Measurements from ENCODE around the gene GAMT.

GAMT gene

DNA sequence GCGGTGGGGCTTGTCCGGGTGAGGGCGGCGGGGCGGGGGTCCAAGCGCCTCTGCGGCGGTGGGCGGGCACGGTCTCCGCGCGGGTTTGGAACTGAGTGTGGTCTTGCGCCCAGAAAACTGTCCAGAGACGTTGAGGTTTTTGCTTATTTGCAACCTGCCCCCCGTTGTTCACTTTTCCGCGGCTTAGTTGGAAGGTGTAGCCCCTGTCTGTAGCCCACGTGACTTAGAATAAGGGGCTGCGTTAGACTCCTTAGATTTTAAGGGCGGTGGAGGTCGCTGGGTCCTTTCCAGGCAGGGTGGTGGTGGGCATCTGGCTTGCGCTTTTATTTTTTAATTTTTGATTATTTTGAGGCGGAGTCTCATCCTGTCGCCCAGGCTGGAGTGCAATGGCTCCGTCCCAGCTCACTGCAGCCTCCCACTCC, 37.6 kb upstream of the GAMT start:
- Histone ChIP-seq H3K27me3 (replicated peaks; ENCODE audit: control insufficient read depth, insufficient read depth, low read length) (no peaks in the 10 kb centered on the region), H3K36me3 (ENCODE audit: control insufficient read depth, insufficient read depth, low read length) (peaks cover 33% of the 10 kb centered on the region), H3K4me3 (replicated peaks; ENCODE audit: low read depth, low read length) (peak overlapping the region; percentile 80)
- no peak for DNase-seq (ENCODE audit: extremely low read depth, insufficient read length)
- TF ChIP-seq, protein P1, sequence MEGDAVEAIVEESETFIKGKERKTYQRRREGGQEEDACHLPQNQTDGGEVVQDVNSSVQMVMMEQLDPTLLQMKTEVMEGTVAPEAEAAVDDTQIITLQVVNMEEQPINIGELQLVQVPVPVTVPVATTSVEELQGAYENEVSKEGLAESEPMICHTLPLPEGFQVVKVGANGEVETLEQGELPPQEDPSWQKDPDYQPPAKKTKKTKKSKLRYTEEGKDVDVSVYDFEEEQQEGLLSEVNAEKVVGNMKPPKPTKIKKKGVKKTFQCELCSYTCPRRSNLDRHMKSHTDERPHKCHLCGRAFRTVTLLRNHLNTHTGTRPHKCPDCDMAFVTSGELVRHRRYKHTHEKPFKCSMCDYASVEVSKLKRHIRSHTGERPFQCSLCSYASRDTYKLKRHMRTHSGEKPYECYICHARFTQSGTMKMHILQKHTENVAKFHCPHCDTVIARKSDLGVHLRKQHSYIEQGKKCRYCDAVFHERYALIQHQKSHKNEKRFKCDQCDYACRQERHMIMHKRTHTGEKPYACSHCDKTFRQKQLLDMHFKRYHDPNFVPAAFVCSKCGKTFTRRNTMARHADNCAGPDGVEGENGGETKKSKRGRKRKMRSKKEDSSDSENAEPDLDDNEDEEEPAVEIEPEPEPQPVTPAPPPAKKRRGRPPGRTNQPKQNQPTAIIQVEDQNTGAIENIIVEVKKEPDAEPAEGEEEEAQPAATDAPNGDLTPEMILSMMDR (IDR thresholded peaks at IDR 0.05; ENCODE audit: insufficient read depth, low read length, poor library complexity, severe bottlenecking), result no peak

DNA sequence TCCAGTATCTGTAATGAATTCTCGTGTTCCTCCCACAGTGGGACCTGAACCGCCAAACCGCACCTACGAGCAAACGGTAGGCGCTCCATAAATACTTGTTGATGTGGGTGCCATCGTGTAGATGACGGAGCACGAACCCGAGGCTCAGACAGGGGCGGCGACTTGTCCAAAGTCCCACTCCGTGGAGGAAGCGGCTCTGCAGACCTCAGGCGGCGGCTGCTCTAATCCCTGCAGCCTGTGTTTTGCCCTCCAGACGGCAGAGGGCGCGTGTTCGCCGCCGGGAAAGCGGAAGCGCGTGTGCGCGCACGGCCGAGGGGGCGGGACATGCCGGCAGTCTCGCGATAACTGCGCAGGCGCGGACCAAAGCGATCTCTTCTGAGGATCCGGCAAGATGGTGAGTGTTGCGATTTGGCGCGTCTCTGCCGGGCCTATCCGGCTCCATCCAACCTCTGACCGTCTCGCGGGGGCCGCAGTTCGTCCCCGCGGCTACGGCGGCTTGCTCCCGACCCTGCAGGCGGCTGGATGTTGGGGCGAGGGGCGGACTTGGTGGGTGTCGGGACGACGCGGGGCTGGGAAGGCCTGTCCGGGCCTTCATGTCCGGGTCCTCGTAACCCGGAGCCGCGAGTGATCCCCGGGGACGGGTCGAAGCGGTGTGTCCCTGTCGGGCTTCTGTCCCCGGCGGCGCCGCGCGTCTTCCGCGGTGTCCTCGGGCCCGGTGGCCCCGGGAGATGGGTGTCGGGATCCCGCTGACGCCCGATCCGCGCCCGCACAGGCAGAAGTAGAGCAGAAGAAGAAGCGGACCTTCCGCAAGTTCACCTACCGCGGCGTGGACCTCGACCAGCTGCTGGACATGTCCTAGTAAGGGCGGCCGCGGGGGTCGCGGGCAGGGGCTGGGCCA, 36.9 kb upstream of the GAMT start, which contains the start of gene RPS15:
TSS of gene RPS15 (plus strand) at position 362 of the 898 bp plus-strand sequence. CDS start at position 392, 30 bp downstream.
- H3K36me3 ChIP-seq (ENCODE audit: control insufficient read depth, insufficient read depth, low read length), result peaks cover 37% of the 10 kb centered on the region
- H3K4me3 ChIP-seq (replicated peaks; ENCODE audit: low read depth, low read length), result peak within 1 kb of the TSS; percentile 80
- no peaks in the 10 kb centered on the region for H3K27me3 ChIP-seq (replicated peaks; ENCODE audit: control insufficient read depth, insufficient read depth, low read length)
- peak; percentile 97 for DNase-seq (ENCODE audit: extremely low read depth, insufficient read length)
- TF ChIP-seq, protein P1 (IDR thresholded peaks at IDR 0.05; ENCODE audit: insufficient read depth, low read length, poor library complexity, severe bottlenecking), result peak; percentile 97

DNA sequence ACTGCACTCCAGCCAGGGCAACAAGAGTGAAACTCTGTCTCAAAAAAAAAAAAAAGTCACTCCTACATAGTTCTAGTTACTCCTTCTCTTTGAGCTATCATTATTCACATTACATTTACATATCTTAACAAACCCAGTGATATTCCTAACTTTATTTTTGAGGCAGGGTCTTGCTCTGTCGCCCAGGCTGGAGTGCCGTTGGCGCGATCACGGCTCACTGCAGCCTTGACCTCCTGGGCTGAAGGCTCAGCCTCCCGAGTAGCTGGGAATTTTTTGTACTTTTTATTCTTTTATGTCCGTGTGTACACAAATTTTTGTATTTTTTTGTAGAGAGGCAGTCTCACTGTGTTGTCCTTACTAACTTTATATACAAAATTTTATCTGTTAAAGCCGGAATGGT, 36.3 kb upstream of the GAMT start:
- peak overlapping the region; percentile 80 for H3K4me3 ChIP-seq (replicated peaks; ENCODE audit: low read depth, low read length)
- DNase-seq (ENCODE audit: extremely low read depth, insufficient read length), result no peak
- H3K36me3 ChIP-seq (ENCODE audit: control insufficient read depth, insufficient read depth, low read length), result peaks cover 39% of the 10 kb centered on the region
- TF ChIP-seq, protein P1 (IDR thresholded peaks at IDR 0.05; ENCODE audit: insufficient read depth, low read length, poor library complexity, severe bottlenecking), result no peak
- no peaks in the 10 kb centered on the region for H3K27me3 ChIP-seq (replicated peaks; ENCODE audit: control insufficient read depth, insufficient read depth, low read length)

DNA sequence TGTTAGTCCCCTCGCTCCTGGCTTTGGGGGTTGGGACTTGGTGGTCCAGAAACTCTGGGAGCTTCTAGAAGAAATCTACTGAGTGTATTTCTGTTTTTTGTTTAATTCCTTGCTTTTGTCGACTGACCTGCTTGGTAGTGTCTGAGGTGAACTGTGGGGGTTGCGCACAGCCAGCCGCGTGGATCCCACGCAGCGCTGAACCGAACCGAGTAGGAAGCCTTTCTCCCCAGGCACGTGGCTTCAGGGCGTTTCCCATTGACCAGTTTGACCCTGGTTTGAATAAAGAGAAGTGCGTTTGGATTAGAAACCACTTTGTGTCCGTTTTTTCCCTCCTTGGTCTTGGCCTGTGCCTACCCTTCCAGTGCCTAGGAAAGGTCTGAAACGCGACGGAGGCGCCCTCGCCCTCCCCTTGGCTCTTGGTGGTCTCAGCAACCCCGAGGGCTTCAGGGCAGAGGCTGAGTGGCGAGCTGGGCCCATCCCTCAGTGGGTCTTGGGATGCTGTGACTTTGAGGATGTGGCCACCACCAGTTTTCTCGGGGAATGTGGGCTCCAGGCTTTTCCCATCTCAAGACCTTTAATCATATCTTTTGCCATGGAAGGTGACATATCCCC, 34.1 kb upstream of the GAMT start:
- Histone ChIP-seq H3K4me3 (replicated peaks; ENCODE audit: low read depth, low read length) (no peak overlapping the region), H3K36me3 (ENCODE audit: control insufficient read depth, insufficient read depth, low read length) (peaks cover 37% of the 10 kb centered on the region), H3K27me3 (replicated peaks; ENCODE audit: control insufficient read depth, insufficient read depth, low read length) (no peaks in the 10 kb centered on the region)
- DNase-seq (ENCODE audit: extremely low read depth, insufficient read length), result no peak
- TF ChIP-seq, protein P1 (IDR thresholded peaks at IDR 0.05; ENCODE audit: insufficient read depth, low read length, poor library complexity, severe bottlenecking), result no peak

DNA sequence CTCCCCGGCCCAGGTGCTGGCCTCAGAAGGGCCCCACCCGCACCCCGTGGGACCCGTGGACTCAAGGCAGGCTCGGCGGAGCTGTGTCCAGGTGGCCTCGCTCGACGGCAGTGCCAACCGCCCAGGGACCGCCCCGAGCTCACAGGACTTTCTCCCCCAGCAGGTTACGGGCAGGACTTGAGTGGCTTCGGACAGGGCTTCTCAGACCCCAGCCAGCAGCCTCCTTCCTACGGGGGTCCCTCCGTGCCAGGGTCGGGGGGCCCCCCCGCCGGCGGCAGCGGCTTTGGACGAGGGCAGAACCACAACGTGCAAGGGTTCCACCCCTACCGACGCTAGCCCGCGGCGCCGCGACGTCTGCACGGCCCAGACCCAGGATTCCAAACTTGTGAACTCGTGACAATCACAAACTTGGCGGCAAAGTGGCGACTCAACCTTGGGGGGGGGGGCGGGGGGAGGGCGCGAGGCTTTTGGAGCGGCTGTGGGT, 33.3 kb upstream of the GAMT start:
- Histone ChIP-seq H3K4me3 (replicated peaks; ENCODE audit: low read depth, low read length) (no peak overlapping the region), H3K36me3 (ENCODE audit: control insufficient read depth, insufficient read depth, low read length) (peaks cover 31% of the 10 kb centered on the region), H3K27me3 (replicated peaks; ENCODE audit: control insufficient read depth, insufficient read depth, low read length) (no peaks in the 10 kb centered on the region)
- DNase-seq (ENCODE audit: extremely low read depth, insufficient read length), result no peak
- TF ChIP-seq, protein P1 (IDR thresholded peaks at IDR 0.05; ENCODE audit: insufficient read depth, low read length, poor library complexity, severe bottlenecking), result no peak

Measured in GM06990 (cell line).